ENCODE results near the gene LHFPL3. TPM values are rescaled to one million over a fixed set of nuclear protein-coding genes. Genes with fewer than 3 reads are reported as not detected.

LHFPL3 gene
- total and polyA plus RNA-seq, 9 of the 15 experiments (the other 6 are each of a cell fraction or from before 2014, with no cell fraction given) = 0.21 to 0.52 TPM; not detected in 7

DNA sequence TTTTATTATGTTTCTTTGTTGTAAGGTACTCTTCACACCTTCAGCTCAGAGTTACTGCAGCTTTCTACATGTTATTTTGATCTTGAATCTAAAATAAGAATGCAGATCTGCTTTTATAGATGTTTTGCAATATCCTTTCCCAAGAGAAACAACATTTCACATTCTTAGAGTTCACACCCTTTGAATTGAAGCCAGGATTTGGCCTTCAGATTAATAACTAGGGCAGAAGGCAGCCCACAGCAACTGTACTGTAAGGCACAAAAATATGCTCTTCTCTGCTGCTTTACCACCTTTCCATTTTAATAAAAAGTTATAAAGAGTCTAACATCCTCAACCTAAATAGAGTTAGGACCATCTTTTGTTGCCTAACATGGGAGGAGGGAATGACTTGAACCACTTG lies 224.7 kb downstream of the LHFPL3 start:
- H4K20me1 ChIP-seq (replicated peaks; ENCODE audit: control insufficient read depth, insufficient read depth, low read length) = no peaks in the 10 kb centered on the region
- no peaks in the 10 kb centered on the region for H3K27me3 ChIP-seq (ENCODE audit: control insufficient read depth in 2 of 2, insufficient read depth in 2 of 2, low read length in 2 of 2)
- no peaks in the 10 kb centered on the region for H3K9me3 ChIP-seq (replicated peaks; ENCODE audit: control insufficient read depth, insufficient read depth, low read depth, low read length)
- no peak overlapping the region for H3K27ac ChIP-seq (ENCODE audit: extremely low read depth, low read depth, low read length)
- no peak overlapping the region for H3K9ac ChIP-seq (ENCODE audit: insufficient read depth in 1 of 2, low read depth in 2 of 2, low read length in 2 of 2)
- intact Hi-C loops (cut with micrococcal nuclease) (no loop called here), in situ Hi-C loops (cut with MboI) (no loop called here)
- ATAC-seq = no peak
- no peaks in the 10 kb centered on the region for H3K36me3 ChIP-seq (ENCODE audit: control insufficient read depth, insufficient read depth, low read length)
- ChIA-PET POLR2A (no interaction called here), CTCF (ENCODE audit: low intra/inter-chr PET ratio) (no interaction called here)
- DNase-seq (ENCODE audit: extremely low read depth in 1 of 4, low spot score in 3 of 4) = no peak
- H2AFZ ChIP-seq (ENCODE audit: low read depth, low read length) = no peak overlapping the region
- no peak overlapping the region for H3K4me2 ChIP-seq (ENCODE audit: insufficient read depth, low read length)
- no peaks in the 10 kb centered on the region for H3K79me2 ChIP-seq (ENCODE audit: control insufficient read depth, insufficient read depth, low read length)
- no peaks in the 10 kb centered on the region for H3K9me1 ChIP-seq (ENCODE audit: control insufficient read depth, insufficient read depth, low read length)
- TF ChIP-seq KAT2B (IDR thresholded peaks at IDR 0.05; ENCODE audit: low read depth, low read length) = no peak
- no peak for TF ChIP-seq BACH1 (tag; IDR thresholded peaks at IDR 0.05)
- TF ChIP-seq, protein P1, sequence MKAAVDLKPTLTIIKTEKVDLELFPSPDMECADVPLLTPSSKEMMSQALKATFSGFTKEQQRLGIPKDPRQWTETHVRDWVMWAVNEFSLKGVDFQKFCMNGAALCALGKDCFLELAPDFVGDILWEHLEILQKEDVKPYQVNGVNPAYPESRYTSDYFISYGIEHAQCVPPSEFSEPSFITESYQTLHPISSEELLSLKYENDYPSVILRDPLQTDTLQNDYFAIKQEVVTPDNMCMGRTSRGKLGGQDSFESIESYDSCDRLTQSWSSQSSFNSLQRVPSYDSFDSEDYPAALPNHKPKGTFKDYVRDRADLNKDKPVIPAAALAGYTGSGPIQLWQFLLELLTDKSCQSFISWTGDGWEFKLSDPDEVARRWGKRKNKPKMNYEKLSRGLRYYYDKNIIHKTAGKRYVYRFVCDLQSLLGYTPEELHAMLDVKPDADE (conservative IDR thresholded peaks at IDR 0.05; ENCODE audit: control insufficient read depth, low read depth, low read length) = no peak
- TF ChIP-seq CBX1 (IDR thresholded peaks at IDR 0.05; ENCODE audit: low read depth) = no peak
- TF ChIP-seq ETV1 (tag; conservative IDR thresholded peaks at IDR 0.05; ENCODE audit: low read depth) = no peak
- no peak for TF ChIP-seq NFYB (IDR thresholded peaks at IDR 0.05; ENCODE audit: extremely low read depth, insufficient read length)
- TF ChIP-seq, protein P2, sequence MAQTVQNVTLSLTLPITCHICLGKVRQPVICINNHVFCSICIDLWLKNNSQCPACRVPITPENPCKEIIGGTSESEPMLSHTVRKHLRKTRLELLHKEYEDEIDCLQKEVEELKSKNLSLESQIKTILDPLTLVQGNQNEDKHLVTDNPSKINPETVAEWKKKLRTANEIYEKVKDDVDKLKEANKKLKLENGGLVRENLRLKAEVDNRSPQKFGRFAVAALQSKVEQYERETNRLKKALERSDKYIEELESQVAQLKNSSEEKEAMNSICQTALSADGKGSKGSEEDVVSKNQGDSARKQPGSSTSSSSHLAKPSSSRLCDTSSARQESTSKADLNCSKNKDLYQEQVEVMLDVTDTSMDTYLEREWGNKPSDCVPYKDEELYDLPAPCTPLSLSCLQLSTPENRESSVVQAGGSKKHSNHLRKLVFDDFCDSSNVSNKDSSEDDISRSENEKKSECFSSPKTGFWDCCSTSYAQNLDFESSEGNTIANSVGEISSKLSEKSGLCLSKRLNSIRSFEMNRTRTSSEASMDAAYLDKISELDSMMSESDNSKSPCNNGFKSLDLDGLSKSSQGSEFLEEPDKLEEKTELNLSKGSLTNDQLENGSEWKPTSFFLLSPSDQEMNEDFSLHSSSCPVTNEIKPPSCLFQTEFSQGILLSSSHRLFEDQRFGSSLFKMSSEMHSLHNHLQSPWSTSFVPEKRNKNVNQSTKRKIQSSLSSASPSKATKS (CRISPR knock-in tag; IDR thresholded peaks at IDR 0.05) = no peak
- no peak for TF ChIP-seq SOX6 (IDR thresholded peaks at IDR 0.05)
- TF ChIP-seq, protein P3, sequence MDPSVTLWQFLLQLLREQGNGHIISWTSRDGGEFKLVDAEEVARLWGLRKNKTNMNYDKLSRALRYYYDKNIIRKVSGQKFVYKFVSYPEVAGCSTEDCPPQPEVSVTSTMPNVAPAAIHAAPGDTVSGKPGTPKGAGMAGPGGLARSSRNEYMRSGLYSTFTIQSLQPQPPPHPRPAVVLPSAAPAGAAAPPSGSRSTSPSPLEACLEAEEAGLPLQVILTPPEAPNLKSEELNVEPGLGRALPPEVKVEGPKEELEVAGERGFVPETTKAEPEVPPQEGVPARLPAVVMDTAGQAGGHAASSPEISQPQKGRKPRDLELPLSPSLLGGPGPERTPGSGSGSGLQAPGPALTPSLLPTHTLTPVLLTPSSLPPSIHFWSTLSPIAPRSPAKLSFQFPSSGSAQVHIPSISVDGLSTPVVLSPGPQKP (CRISPR knock-in tag; IDR thresholded peaks at IDR 0.05) = no peak
- TF ChIP-seq EGR1 (conservative IDR thresholded peaks at IDR 0.05) = no peak
- TF ChIP-seq, protein P4, sequence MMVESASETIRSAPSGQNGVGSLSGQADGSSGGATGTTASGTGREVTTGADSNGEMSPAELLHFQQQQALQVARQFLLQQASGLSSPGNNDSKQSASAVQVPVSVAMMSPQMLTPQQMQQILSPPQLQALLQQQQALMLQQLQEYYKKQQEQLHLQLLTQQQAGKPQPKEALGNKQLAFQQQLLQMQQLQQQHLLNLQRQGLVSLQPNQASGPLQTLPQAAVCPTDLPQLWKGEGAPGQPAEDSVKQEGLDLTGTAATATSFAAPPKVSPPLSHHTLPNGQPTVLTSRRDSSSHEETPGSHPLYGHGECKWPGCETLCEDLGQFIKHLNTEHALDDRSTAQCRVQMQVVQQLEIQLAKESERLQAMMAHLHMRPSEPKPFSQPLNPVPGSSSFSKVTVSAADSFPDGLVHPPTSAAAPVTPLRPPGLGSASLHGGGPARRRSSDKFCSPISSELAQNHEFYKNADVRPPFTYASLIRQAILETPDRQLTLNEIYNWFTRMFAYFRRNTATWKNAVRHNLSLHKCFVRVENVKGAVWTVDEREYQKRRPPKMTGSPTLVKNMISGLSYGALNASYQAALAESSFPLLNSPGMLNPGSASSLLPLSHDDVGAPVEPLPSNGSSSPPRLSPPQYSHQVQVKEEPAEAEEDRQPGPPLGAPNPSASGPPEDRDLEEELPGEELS (CRISPR knock-in tag; IDR thresholded peaks at IDR 0.05; ENCODE audit: borderline replicate concordance) = no peak
- no peak for TF ChIP-seq ZNF830 (CRISPR knock-in tag; IDR thresholded peaks at IDR 0.05)
- TF ChIP-seq SRSF9 (IDR thresholded peaks at IDR 0.05; ENCODE audit: borderline replicate concordance, low read depth, low read length) = no peak
- no peak overlapping the region for H3K4me3 ChIP-seq
- no peak for FAIRE-seq
- BruUV-seq (replicated peaks) = no TSS peak
- H3K4me1 ChIP-seq (replicated peaks in 1 of 2; ENCODE audit: control insufficient read depth in 2 of 2, insufficient read depth in 2 of 2, low read length in 2 of 2) = no peaks in the 10 kb centered on the region

Measured in K562 (cell line).